Measurements from ENCODE around the gene COL4A1.

DNA sequence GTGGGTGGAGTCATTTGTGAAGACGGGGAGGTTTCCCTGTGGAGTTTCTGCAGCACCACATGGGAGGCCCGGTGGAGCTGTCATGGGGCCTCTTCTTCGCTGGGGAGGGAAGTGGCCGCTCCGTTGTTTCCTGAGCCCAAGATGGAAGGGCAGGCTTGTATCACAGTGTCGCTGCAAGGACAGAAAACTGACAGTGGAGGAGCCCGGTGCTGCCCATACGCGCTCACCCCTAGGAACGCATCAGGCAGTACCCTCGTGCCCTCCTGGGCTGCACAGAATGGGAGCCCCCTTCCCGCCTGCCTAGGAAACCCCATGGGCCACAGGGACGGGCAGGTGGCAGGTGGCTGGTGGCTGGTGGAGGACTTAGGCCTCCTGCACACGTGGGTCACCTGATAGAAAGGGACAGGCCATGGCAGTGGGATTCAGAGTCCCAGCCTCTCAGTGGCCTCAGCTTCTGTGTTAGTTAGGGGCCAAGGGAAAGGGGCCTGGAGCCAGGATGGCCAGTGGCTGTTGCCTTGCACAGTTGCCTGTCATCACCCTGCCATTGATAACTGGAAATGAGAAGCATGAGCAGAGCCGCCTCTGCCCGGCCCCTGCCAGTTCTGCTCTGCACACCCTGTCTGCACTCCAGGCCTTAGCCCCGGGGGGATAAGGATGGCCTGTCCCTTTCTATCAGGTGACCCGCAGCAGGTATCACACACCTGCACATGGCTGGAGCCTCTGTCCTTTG is 7.7 kb upstream of the COL4A1 start:
- TF ChIP-seq, protein P1, sequence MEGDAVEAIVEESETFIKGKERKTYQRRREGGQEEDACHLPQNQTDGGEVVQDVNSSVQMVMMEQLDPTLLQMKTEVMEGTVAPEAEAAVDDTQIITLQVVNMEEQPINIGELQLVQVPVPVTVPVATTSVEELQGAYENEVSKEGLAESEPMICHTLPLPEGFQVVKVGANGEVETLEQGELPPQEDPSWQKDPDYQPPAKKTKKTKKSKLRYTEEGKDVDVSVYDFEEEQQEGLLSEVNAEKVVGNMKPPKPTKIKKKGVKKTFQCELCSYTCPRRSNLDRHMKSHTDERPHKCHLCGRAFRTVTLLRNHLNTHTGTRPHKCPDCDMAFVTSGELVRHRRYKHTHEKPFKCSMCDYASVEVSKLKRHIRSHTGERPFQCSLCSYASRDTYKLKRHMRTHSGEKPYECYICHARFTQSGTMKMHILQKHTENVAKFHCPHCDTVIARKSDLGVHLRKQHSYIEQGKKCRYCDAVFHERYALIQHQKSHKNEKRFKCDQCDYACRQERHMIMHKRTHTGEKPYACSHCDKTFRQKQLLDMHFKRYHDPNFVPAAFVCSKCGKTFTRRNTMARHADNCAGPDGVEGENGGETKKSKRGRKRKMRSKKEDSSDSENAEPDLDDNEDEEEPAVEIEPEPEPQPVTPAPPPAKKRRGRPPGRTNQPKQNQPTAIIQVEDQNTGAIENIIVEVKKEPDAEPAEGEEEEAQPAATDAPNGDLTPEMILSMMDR (IDR thresholded peaks at IDR 0.05): no peak
- TF ChIP-seq EZH2phosphoT487 (IDR thresholded peaks at IDR 0.05): no peak
- no peak for TF ChIP-seq EZH2 (IDR thresholded peaks at IDR 0.05)

Data from neural progenitor cell (in vitro differentiated cells).